H4 (cell line): ENCODE measurements around the gene SRPK1. TPM values are rescaled to one million over a fixed set of nuclear protein-coding genes. Genes with fewer than 3 reads are reported as not detected.

ENCODE experiments used
- DNase-seq: peaks from one replicate; pipeline ENCODE4 v3.0.0-alpha.2; 2015; ENCODE audit warnings: low spot score
- total RNA-seq: library from RNA; depleted of rRNA; stranded (reverse); fragments of >200 nt; shearing (Covaris generic); gene quantifications from 2 replicates; pipeline ENCODE4 v1.2.3, GENCODE V29; 2014

The SRPK1 gene
- total RNA-seq, 1 experiment from 2014 or later, result 61.0 TPM

- DNase-seq, result no peak
Measured at GRCh38 chr6:35823601-35824000, 97.3 kb downstream of the SRPK1 start.

GRCh38 chr6:35817515-35817914 lies 103.4 kb downstream of the SRPK1 start:
- no peak for DNase-seq

DNA sequence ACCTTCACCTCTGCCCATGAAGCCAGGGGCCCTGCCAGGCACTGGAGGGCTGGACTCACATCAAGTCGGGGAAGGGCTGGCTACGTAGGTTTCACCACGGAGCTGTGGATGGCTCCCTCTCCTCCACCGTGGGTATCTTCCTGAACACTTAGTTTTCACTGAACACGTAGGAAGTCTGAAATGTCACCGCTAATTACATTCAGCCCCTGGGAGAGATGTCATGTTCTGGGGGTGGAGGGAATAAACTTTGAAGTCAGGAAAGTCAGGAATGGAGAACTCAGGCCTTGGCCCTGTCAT lies 109.3 kb downstream of the SRPK1 start:
- DNase-seq, result no peak

DNA sequence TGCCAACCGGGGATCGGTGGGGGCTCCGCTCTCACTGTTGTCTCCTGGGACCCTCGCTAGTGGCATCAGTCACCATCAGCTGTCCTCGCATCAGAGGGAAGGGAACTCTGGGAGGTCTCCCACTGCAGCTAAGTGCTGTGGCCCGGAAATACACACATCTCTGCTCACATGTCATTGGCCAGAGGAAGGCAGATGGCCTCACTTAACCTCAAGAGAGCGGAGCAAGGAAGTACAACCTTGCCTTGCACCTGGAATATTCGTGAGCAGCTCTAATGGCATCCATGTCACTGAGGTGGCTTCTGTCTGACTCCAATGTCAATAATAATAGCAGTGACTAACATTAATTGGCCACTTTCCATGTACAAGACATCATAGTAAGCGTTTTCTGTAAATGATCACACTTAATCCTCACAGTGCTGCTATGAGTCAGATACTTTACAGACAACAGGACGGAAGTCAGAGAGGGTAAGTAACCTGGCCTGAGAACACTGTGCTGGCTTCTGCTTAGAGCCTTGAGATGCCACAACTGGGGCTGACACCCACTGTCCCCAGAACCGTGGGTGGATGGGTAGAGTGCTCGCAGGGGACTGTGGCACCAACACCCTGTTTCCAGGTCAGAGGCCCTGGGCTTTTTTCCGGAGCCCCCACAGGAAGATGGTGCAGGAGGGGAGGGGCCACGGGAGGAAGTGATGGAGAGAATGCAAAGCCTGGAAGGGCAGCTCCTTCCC lies 109.8 kb downstream of the SRPK1 start:
- peak; percentile 79 for DNase-seq

GRCh38 chr6:35809809-35810208 lies 111.1 kb downstream of the SRPK1 start:
- no peak for DNase-seq

GRCh38 chr6:35808688-35809087 lies 112.2 kb downstream of the SRPK1 start:
- no peak for DNase-seq

DNA sequence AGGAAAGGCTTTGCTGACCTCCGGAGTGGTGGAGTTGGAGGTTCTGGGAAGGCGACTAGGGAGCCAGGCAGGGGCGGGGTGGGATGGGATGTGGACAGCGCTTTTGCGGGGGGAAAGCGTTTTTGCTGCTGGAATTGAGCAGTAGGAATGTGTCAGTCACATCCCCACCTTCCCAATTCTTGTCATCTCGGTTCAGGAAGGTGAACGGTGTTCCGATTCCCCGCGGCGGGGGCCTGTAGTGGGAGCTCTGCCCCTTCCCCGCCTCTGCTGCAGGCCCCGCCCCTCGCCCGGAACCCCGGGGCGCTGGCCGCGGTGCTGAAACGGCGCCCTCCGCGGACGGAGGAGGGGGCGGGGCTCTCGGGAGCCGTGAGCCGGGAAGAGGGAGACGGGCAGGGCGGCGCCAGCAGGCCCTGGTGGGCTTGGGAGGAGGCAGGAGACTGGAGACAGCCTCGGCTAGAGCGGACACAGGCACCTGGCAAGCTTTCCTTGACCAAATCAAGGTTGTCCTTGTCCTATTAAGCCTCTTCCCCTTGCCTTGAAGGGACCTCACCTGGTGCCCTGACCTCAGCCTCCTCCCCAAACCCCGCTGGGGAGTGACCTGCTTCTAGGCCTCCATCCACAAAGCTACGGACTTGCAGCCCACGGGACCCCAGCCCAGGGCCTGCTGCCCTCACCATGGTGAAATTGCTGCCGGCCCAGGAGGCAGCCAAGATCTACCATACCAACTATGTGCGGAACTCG lies 115.7 kb downstream of the SRPK1 start, which contains the start of gene LHFPL5:
TSS of gene LHFPL5 (plus strand) at position 357 of the 741 bp plus-strand sequence. CDS start at position 676, 319 bp downstream.
- no peak for DNase-seq

- no peak for DNase-seq
Measured at GRCh38 chr6:35801148-35801547, 119.8 kb downstream of the SRPK1 start.

DNA sequence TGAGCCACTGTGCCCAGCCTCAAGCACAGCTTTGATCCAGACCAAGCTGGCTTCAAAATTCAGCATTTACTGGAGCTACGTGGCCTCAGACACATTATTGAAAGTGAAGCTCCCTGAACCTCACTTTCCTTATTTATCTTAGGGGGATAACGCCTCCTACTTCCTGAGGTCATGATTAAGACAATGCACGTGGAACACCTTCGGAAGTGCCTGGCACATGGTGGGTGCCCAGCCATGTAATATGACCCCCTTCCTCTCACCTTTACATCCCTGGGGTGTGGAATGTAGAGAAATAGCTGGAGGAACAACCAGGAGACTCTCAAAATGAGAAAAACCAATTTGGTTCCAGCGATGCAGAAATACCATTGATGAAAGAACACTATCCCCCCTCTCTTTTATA lies 122.2 kb downstream of the SRPK1 start:
- DNase-seq, result no peak

DNA sequence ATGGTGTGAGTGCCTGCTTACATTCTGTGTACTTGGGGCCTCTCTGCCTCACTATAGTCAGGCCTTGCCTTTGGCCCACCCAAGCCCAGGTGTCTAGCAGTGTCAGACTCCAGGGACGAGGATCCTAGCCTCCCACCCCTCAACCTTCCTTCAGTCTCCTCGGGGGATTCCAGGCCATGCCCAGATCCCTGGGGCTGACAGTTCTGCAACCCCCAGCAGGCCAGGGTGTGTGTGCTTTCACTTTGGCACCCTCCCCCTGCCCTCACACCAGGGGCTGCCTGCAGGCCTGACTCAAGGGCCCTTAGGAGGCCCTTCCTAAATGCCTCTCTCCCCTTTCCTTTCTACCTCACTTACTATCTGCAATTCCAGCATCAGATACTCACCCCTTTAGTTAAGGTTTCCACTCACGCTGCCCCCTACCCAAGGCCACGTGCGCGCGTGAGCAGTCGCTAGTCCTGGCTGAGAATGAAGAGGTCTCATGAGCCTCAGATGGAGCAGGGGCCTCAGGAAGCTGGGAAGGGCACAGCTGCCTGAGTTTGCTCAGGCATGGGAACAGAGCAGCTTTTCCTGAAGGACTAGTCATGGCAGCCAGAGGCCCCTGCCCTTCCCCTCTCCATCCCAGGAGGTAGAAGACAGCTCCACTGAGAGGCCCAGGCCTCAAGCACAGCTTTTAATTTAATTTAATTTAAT lies 122.9 kb downstream of the SRPK1 start:
- DNase-seq, result no peak

DNA sequence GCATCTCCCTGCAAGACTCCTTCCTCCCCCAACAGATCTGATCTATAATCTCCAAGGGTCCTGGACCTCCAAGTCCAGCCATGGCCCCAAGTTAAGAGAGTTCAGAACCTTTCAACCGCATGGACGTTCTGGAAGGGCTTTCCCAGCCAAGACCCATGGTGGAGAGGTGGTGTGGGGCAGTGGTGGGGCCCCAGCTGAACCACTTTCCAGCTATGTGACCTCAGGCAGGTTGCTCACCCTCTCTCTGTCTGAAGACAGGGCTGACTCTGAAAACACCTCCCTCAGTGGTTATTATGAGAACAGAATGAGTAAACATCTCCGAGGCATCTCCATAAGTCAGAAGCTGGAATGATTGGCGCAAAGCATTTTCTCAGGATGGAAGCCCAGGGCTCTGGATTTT lies 124.7 kb downstream of the SRPK1 start:
- DNase-seq, result no peak

DNA sequence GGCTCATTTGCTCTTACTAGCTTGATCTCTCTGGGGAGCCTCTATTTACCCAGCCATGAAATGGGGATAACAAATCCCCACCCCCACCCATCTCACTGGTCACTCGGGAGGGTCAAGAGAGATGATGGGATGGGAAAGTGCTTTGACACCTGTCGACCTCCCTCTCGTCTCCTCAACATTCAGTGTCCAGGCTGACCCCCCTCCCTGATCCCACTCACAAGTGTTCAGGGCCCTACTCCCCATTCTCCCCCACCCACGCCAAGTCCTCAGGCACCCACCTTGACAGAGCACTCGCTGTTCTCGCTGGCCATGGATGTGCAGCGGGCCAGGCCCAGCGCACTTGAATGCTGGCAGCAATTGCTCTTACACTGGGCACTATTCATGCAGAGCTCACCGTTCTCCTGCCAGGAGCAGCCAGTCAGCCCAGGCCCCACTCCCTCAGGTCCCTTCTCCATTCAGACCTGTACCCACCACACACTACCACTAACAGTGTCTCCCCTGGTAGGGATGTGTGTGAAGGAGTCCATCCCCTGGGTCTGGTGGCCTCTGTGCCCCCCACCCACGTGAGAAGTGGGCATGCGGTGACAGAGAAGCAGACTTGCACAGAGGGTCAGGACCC lies 125.3 kb downstream of the SRPK1 start:
- DNase-seq, result no peak

DNA sequence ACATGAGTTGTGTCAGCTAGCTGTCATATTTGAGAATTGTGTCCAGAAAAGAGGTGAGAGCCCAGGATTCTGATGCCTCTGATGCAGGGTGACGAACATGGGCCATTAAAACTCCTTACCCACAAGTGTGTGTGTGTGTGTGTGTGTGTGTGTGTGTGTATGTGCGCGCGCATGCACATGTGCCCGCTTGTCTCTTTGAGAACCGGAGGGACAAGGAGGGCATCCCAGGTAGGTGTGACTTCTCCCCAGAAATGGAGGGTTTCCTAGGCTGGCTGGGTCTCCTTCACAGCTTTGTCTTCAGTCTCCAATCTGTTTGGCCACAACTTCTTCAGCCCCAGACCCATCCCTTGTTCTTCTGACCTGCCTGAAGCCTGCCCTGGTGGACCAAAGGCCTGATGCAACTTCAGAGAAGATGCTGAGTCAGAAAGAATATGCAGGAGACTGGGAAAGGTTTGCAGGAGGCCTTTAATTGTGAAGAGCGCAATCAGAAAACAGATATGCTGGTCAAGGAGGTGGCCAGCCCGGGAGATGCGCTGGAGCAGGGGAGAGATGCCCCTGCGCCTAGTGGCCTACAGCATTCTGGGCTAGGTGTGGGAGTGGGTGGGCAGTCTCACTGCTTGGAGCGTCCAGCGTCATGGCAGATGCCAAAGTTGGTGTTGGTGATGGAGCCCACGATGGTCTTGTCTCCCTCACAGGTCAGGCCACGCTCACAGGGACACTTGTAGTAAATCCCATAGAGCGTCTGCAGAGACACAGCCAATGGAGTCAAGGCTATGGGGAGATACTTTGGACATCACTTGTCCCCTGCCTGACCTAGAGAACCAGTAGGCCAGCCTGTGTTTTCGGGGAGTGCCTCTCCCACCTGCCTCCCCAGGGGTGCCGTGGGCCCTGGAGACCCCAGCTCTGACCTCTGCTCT lies 126.1 kb downstream of the SRPK1 start:
- no peak for DNase-seq

DNA sequence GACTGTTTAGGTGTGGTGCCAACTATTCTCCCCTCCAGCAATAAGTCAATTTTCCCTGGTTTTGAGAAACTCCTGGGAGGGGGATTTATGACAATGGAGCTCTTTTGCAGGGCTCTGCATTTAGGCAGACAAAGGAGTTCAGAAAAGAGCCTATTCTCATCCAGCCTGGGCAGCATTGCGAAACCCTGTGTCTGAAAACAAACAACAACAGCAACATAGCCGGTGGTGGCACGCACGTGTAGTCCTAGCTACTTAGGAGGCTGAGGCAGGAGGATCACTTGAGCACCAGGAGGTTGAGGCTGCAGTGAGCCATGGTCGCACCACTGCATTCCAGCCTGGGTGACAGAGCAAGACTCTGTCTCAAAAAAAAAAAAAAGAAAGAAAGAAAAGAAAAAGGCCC lies 130.2 kb downstream of the SRPK1 start:
- DNase-seq, result no peak

DNA sequence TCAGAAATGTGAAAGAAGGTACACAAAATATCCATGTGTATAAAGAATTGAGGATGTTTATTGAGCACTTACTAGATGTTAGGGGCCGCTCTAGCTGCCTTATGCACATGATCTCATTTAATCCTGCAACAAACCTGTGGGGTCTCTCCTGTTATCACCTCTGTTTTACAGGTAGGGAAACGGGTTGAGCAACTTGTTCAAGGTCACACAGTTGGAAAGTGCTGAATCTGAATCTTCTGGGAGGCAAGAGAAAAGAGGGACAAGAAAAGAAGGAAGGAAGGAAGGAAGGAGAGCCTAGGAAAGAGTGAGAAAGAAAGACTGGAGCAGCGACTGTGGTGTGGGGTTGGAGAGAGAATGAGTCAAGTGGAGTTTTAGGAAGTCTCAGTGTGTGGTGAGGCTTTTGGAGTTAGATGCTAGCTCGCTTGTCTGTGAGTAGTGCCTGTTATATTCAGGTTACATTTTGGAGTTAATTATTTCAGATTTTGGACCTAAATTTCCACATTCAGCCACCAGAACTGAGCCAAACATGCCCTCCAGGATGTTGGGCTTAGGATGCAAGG lies 132.4 kb downstream of the SRPK1 start:
- DNase-seq, result no peak

DNA sequence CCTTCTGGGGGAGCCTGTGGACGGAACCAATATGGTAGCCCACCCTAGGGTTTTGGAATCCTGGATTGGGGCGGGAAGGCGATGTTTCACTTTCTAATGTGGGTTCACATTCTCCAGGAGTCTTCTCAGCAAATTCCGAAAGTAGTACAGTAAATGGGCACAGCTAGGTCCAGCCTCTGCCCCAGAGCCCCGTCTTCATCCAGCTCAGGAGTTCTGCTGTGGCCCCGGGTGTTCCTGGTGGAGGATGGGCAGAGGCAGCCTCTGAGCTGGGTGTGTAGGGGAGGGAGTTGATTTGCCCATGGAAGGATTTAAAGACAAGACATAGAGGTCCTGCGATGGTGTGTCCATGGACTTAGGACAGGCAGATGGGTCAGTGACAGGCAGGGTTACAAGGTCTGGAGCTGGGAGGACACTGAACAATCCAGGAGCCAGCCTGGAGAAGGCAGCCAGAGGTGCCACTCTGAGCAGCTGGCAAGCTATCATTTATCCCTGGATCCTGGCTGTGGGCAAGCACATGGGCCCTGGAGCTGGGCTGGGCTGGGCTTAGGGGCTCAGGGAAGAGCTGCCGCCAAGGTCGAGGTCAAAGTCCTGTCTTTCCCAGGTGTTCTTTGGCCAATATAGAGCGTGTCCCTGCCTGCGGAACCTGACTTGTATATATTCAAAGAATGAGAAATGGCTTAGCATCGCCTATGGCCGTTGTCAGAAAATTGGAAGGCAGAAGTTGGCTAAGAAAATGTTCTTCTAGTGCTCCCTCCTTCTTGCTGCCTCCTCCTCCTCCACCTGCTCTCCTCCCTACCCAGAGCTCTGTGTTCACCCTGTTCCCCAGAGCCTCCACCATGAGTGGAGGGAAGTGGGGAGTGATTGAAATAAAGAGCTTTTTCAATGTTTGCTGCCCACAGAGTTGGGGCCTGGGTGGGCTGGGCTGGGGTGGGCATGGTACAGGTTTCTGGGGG lies 133.4 kb downstream of the SRPK1 start:
- no peak for DNase-seq

GRCh38 chr6:35786810-35787209 lies 134.1 kb downstream of the SRPK1 start:
- DNase-seq, result no peak

DNA sequence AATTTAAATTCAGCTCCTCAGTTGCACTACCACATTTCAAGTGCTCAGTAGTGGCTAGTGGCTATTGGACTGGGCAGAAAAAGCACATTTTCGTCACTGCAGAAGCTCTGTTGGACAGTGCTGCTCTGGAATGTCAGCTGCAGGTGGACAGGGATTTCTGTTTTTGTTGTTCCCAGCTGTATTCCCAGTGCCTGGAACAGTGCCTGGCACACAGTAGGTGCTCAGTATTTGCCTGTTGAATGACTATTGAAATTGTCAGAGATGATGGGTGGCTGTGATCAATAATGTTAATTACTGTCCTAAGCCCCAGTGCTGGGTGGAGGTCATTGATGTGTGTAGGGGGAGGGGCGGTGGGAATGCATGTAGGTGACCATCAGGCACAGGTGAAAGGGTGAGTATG lies 134.6 kb downstream of the SRPK1 start:
- no peak for DNase-seq

DNA sequence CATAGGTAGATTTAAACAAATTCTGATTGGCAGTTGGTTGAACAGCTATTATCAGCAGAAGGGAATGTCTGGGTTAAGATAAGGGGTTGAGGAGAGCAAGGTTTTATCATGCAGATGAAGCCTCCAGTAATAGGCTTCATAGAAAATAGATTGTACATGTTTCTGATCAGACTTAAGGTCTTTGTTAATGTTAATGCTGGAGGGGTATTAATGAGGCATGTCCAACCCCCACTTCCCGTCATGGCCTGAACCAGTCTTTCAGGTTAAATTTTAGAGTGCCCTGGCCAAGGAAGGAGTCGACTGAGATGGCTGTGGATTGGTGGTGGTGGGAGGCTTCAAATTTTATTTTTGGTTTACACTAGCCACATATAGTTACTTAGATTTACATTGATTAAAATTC lies 136.7 kb downstream of the SRPK1 start:
- DNase-seq, result no peak
